ENCODE results near the gene C1QA.

C1QA gene

DNA sequence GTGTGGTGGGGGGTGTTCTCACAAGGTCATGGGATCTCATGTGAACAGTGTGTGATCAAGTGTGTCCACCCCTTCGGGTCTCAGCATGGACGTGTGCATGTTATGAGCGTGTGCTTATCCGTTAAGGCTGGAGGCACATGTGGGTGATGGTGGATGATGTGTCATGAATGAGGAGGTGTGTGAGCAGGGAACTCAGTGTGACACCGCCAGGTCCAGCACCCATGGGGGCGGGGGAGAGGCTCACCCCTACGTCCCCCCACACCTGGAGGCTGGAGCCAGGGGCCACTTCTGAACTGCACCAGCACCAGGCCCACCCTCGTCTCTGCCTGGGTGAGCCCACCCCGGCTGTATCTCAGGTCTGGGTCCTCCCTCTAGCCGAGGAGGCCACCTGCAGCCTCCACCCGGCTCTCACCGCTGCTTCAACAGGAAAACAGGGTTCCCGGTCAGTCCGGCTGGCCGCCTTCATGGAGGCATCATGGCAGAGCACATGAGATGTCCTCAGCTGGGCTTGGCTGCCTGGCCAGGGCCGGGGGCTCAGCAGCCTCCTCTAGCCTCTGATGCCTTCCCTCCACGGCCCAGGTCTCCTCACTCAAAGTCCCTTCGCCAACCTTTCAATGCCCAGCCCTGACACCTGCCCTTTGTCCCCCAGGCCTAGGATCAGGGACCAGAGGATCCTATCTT, 34.2 kb upstream of the C1QA start:
- no peaks in the 10 kb centered on the region for H3K4me1 Mint-ChIP-seq (ENCODE audit: low read depth)
- H3K4me3 Mint-ChIP-seq: no peak overlapping the region
- peaks cover 16% of the 10 kb centered on the region for H3K27me3 Mint-ChIP-seq (ENCODE audit: low read depth)
- no peaks in the 10 kb centered on the region for H3K36me3 Mint-ChIP-seq (ENCODE audit: low read depth)
- no peaks in the 10 kb centered on the region for H3K9me3 Mint-ChIP-seq
- H3K27ac Mint-ChIP-seq: no peak overlapping the region

DNA sequence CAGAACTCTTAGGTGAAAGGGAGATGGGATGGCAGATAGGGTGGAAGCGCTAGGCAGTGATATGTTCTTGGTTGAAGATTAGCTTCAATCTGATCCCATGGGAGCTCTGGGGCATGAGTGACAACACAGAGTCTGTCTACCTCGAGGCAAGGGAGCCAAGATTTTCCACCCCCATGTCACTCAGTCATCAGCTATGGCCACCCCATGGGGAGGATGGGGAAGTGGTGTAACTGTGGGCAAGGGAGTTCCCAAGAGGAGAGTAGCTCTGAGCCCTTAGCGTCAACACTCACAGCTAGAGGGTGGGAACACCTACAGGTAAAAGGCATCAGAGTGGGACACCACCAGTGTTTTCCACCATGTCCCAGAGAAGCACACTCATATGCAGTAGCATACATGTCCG, 30.3 kb upstream of the C1QA start:
- peaks cover 21% of the 10 kb centered on the region for H3K27me3 Mint-ChIP-seq (ENCODE audit: low read depth)
- H3K9me3 Mint-ChIP-seq: no peaks in the 10 kb centered on the region

DNA sequence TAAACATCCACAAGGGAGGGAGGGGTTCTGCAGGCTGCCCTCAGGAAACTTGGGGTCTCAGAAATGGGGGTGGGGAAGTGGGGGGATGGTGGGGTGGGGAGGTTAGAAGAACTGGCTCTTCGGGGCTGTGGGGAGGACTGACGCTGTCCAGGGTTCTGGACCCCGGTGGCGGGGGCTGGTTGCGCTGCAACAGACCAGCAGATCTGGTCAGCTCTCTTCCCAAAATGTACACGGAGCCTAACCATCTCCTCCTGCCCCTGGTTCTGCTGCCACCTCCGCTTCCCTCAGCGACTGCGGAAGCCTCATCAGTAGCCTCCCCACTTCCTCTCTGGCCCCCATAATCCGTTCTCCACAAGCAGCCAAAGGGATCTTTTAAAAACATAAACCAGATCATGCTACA, 29.3 kb upstream of the C1QA start:
- Mint-ChIP-seq H3K36me3 (ENCODE audit: low read depth) (no peaks in the 10 kb centered on the region), H3K9me3 (no peaks in the 10 kb centered on the region), H3K4me1 (ENCODE audit: low read depth) (no peaks in the 10 kb centered on the region), H3K27me3 (ENCODE audit: low read depth) (peaks cover 21% of the 10 kb centered on the region), H3K27ac (no peak overlapping the region), H3K4me3 (no peak overlapping the region)

More for the DNA sequence above, 30.3 kb upstream of the C1QA start:
- Mint-ChIP-seq H3K36me3 (ENCODE audit: low read depth) (no peaks in the 10 kb centered on the region), H3K4me3 (no peak overlapping the region), H3K27ac (no peak overlapping the region), H3K4me1 (ENCODE audit: low read depth) (no peaks in the 10 kb centered on the region)

DNA sequence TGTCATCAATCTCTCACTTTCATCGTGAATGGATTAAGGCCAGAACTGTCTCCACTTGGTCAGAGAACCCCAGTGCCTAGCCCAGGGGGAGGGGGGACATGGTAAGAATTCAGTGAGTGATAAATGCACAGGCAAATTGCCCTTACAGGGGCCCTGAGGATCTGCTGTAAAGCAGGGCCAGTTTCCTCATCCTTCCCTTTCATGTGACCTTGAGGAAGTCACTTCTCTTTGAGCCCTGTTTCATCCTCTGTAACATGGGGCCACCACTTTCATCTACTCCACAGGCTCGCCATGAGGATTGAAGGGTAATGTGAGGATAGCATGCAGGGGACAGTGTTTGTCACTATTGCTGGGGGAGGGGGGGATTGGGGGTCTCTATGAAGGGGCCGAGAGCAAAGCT, 28.1 kb upstream of the C1QA start:
- Mint-ChIP-seq H3K36me3 (ENCODE audit: low read depth) (no peaks in the 10 kb centered on the region), H3K4me3 (no peak overlapping the region), H3K27ac (no peak overlapping the region), H3K4me1 (ENCODE audit: low read depth) (no peaks in the 10 kb centered on the region), H3K9me3 (no peaks in the 10 kb centered on the region), H3K27me3 (ENCODE audit: low read depth) (peaks cover 21% of the 10 kb centered on the region)

DNA sequence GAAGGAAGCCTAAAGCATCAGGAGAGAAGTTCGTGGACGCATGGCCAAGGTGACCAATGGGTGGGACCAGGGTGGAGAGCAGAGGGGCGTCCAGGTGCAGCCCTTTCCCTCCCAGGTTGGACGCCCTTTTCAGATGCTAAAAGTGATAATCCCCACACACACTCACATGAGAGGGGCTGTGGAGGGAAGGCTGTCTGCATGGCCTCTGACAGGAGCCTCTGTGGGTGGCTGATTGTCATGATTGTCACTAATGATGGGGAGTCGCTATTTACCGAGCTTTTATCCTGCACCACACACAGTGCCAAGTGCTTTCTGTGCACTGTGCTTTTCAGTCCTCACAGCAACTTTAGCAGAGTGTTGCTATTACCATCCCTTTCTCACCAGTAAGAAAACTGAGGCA, 27.1 kb upstream of the C1QA start:
- Mint-ChIP-seq H3K36me3 (ENCODE audit: low read depth) (no peaks in the 10 kb centered on the region), H3K9me3 (no peaks in the 10 kb centered on the region), H3K27me3 (ENCODE audit: low read depth) (peaks cover 21% of the 10 kb centered on the region), H3K4me1 (ENCODE audit: low read depth) (no peaks in the 10 kb centered on the region), H3K4me3 (no peak overlapping the region), H3K27ac (no peak overlapping the region)

GRCh38 chr1:22611530-22611947, 24.9 kb upstream of the C1QA start:
- H3K4me1 Mint-ChIP-seq (ENCODE audit: low read depth): no peaks in the 10 kb centered on the region
- H3K27me3 Mint-ChIP-seq (ENCODE audit: low read depth): peaks cover 4% of the 10 kb centered on the region
- H3K27ac Mint-ChIP-seq: no peak overlapping the region
- H3K4me3 Mint-ChIP-seq: no peak overlapping the region
- H3K9me3 Mint-ChIP-seq: no peaks in the 10 kb centered on the region
- no peaks in the 10 kb centered on the region for H3K36me3 Mint-ChIP-seq (ENCODE audit: low read depth)

DNA sequence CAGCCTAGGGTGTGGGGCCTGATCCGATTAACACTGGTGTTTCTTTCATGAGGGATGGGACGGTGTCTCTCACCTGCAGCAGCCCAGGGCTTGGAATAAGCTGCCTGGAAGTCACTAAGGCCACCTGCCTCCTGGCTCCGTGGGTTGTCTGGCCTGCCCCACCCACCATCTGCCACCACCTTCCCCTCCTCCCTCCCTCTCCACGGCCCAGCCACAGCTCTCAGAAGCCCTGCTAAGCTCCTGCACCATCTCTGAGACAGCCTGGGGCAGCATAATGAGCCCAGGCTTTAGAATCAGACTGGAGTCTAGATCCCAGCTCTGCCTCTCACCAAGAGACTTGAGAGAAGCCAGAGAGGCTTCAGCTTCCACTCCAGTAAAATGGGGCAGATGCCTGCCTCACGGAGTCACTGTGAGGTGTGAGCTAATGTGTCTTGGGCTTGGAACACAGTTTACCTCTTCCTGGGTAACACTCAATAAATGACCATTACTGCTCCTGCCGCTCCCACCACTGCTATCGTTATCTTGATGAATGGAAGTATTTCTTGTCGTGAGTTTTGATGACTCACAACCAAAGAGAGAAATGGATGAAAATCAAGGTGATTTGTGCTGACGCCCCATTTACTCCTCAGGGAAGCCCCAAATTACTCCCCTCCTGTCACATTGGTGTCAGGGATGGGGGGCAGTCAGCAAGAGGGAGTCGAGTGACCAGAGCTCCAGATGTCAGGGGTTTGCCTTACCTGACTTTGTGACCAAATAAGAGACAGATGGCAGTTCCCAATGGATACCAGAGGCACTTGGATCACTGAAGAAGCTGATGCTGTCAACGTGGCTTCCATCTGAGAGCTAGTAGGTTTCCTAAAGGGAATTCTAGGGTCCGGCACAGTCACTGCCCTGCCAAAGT, 23.5 kb upstream of the C1QA start:
- Mint-ChIP-seq H3K36me3 (ENCODE audit: low read depth) (no peaks in the 10 kb centered on the region), H3K4me3 (no peak overlapping the region), H3K9me3 (no peaks in the 10 kb centered on the region), H3K27ac (no peak overlapping the region), H3K4me1 (ENCODE audit: low read depth) (no peaks in the 10 kb centered on the region), H3K27me3 (ENCODE audit: low read depth) (no peaks in the 10 kb centered on the region)

- Mint-ChIP-seq H3K4me3 (no peak overlapping the region), H3K4me1 (ENCODE audit: low read depth) (no peaks in the 10 kb centered on the region), H3K27me3 (ENCODE audit: low read depth) (no peaks in the 10 kb centered on the region), H3K27ac (no peak overlapping the region), H3K9me3 (no peaks in the 10 kb centered on the region), H3K36me3 (ENCODE audit: low read depth) (no peaks in the 10 kb centered on the region)
Observed at GRCh38 chr1:22613572-22613918, 22.9 kb upstream of the C1QA start.

DNA sequence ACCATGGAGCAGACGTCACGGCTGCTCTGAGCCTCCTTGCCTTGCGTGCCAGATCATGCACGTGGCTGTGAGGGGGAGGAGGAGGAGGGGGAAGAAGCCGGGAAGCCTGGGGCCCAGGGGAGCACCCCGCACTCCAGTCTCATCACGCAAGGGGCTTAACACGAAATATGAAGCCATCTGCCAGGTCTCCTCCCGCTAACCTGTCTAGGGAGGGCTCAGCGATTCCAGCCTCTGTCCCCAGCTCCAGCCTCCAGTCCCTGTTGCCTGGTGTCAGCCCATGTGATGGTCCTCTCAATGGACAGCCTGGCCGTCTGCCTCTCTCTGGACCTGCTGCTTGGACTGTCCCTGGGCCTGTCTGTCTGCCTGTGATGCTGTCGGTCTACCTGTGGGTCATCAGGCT, 22.5 kb upstream of the C1QA start:
- Mint-ChIP-seq H3K27ac (no peak overlapping the region), H3K9me3 (no peaks in the 10 kb centered on the region), H3K36me3 (ENCODE audit: low read depth) (no peaks in the 10 kb centered on the region), H3K4me1 (ENCODE audit: low read depth) (no peaks in the 10 kb centered on the region), H3K4me3 (no peak overlapping the region), H3K27me3 (ENCODE audit: low read depth) (no peaks in the 10 kb centered on the region)

GRCh38 chr1:22615886-22616285, 20.5 kb upstream of the C1QA start:
- Mint-ChIP-seq H3K27ac (no peak overlapping the region), H3K9me3 (no peaks in the 10 kb centered on the region), H3K4me1 (ENCODE audit: low read depth) (no peaks in the 10 kb centered on the region), H3K36me3 (ENCODE audit: low read depth) (no peaks in the 10 kb centered on the region), H3K4me3 (no peak overlapping the region), H3K27me3 (ENCODE audit: low read depth) (no peaks in the 10 kb centered on the region)

DNA sequence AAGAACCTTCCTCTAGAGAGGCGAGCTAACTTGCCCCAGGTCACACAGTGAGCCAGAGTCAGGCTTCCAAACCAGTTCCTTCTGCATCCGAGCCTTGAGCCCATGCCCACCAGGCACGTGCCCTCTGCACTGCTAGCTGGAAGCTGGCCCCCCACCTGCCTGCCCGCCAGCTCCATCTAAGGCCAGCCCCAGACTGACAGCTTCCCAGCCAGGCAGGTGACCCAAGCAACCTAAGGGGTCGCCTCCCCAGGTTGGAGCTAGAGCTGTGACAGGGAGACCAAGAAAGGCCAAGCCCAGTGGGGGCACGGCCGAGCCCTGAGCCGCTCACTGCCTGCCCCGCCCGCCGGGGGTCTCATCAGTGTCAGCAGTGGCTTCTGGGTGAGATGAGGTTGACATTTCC, 19.9 kb upstream of the C1QA start:
- Mint-ChIP-seq H3K9me3 (no peaks in the 10 kb centered on the region), H3K36me3 (ENCODE audit: low read depth) (no peaks in the 10 kb centered on the region), H3K4me3 (no peak overlapping the region), H3K27me3 (ENCODE audit: low read depth) (no peaks in the 10 kb centered on the region), H3K4me1 (ENCODE audit: low read depth) (no peaks in the 10 kb centered on the region), H3K27ac (no peak overlapping the region)

DNA sequence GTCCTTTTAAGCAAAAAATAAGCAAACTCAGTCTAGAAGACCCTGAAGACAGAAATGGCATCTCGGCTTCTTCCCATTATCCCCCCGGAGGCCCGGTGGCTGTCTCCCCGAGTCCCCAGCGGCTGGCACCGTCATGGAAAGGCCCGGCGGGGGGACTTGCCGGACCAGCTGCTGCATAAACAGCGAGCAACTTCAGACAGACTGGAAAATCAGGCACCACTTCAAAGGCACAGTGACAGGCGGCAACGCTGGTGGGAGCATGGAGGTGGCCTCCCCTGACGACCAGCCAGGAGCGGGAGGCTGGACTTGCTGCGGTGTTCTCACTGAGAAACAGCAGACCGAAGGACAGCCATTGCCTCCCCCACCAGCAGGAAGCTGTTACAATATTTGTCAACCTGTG, 18.4 kb upstream of the C1QA start:
- Mint-ChIP-seq H3K4me3 (no peak overlapping the region), H3K36me3 (ENCODE audit: low read depth) (no peaks in the 10 kb centered on the region), H3K4me1 (ENCODE audit: low read depth) (no peaks in the 10 kb centered on the region), H3K27me3 (ENCODE audit: low read depth) (no peaks in the 10 kb centered on the region), H3K27ac (no peak overlapping the region), H3K9me3 (no peaks in the 10 kb centered on the region)

- H3K27me3 Mint-ChIP-seq (ENCODE audit: low read depth): no peaks in the 10 kb centered on the region
- no peaks in the 10 kb centered on the region for H3K9me3 Mint-ChIP-seq
- H3K27ac Mint-ChIP-seq: no peak overlapping the region
- no peaks in the 10 kb centered on the region for H3K36me3 Mint-ChIP-seq (ENCODE audit: low read depth)
- H3K4me1 Mint-ChIP-seq (ENCODE audit: low read depth): no peaks in the 10 kb centered on the region
- H3K4me3 Mint-ChIP-seq: no peak overlapping the region
Observed at GRCh38 chr1:22619252-22619651, 17.2 kb upstream of the C1QA start.

- Mint-ChIP-seq H3K9me3 (no peaks in the 10 kb centered on the region), H3K27me3 (ENCODE audit: low read depth) (no peaks in the 10 kb centered on the region), H3K36me3 (ENCODE audit: low read depth) (no peaks in the 10 kb centered on the region), H3K4me3 (no peak overlapping the region), H3K27ac (no peak overlapping the region), H3K4me1 (ENCODE audit: low read depth) (no peaks in the 10 kb centered on the region)
Observed at GRCh38 chr1:22619798-22620197, 16.6 kb upstream of the C1QA start.

DNA sequence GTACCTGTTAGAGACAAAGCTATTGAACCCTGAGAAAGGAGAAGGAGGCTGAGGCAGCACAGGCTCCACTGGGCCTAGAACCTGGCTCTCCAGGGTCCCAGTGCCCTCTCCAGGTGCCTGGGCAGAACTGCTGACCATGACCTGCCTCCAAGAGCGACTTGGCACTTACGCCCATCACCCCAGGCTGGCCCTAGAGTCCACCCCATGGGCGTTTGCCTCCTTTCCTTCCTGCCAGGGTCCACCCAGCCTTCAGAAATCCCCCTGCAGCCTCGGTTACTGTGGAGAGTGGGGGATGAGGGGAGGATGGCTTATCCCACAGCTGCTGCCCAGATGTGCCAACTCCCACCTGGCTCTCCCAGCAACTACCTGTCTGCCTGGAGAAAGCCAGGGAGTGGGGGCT, 14.7 kb upstream of the C1QA start:
- no peaks in the 10 kb centered on the region for H3K27me3 Mint-ChIP-seq (ENCODE audit: low read depth)
- H3K9me3 Mint-ChIP-seq: no peaks in the 10 kb centered on the region
- H3K4me1 Mint-ChIP-seq (ENCODE audit: low read depth): no peaks in the 10 kb centered on the region
- no peak overlapping the region for H3K27ac Mint-ChIP-seq
- H3K36me3 Mint-ChIP-seq (ENCODE audit: low read depth): no peaks in the 10 kb centered on the region
- no peak overlapping the region for H3K4me3 Mint-ChIP-seq
